HAP-1 (cell line): ENCODE data around the gene SHROOM3.

ENCODE experiments used
- DNase-seq, 2 experiments: peaks; one replicate each; pipeline ENCODE4 v3.0.0-alpha.2; 2016 to 2020; ENCODE audit warnings: low spot score in 2 of 2
- H3K27me3 ChIP-seq: fragments of 250-450 bp; sonication (Bioruptor Pico); 2 replicates; pipeline ENCODE4 v1.5.1; 2020; ENCODE audit warnings: low read depth, mild to moderate bottlenecking, moderate library complexity
- H3K36me3 ChIP-seq: fragments of 250-450 bp; sonication (Bioruptor Pico); replicated peaks from 2 replicates; pipeline ENCODE4 v1.5.1; 2020; ENCODE audit warnings: mild to moderate bottlenecking
- H3K4me1 ChIP-seq: fragments of 250-450 bp; sonication (Bioruptor Pico); 2 replicates; pipeline ENCODE4 v1.5.1; 2020; ENCODE audit warnings: mild to moderate bottlenecking
- H3K4me3 ChIP-seq: fragments of 250-450 bp; sonication (Bioruptor Pico); 2 replicates; pipeline ENCODE4 v1.5.1; 2020; ENCODE audit warnings: mild to moderate bottlenecking, moderate library complexity
- H3K9me3 ChIP-seq: fragments of 250-450 bp; sonication (Bioruptor Pico); 2 replicates; pipeline ENCODE4 v1.5.1; 2020; ENCODE audit warnings: mild to moderate bottlenecking, moderate library complexity
- in situ Hi-C: fragments of 300-500 bp; cut with MboI; formaldehyde crosslinking; loops from 3 replicates; pipeline ENCODE4 v1.14.3; 2020; ENCODE audit warnings: low sequenced_read_pairs, inconsistent platforms, mixed read lengths

SHROOM3 gene

DNA sequence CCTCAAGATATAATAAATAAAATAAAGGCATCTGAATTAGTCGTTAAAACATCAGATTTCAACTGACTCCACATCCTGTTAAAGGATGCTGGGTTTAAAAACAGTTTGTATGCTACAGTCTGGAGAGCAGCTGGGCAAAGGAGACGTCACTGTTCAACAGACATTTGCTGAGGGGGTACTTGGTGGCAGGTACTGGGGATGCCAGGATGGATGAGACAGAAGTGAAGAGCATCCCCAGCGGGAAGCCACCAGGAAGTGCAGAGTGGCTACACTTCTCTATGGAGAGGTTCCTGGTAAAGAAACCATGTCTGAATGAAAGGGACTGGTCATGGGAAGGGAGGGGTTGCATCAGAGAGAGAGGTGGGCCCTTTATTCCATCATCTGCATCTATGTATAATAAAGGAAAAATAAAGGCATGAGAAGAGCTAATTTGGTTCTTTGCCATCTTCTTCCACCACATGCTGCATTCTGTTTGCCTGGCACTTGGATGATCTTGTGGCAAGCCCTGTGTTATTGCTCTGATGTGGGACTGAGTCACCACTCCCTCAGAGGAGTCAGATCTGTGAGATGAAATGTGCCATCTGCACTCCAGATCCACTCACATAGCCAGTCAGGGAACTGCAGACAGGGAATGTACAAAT is 318.0 kb downstream of the SHROOM3 start:
- Histone ChIP-seq H3K27me3 (no peaks in the 10 kb centered on the region), H3K4me3 (no peak overlapping the region), H3K36me3 (no peaks in the 10 kb centered on the region; the same call in 1 of the 2 replicates), H3K4me1 (peaks cover 5% of the 10 kb centered on the region; the same call in 1 of the 2 replicates), H3K9me3 (no peaks in the 10 kb centered on the region)
- in situ Hi-C loops = loop anchor here (25.0 kb wide), 1 partner anchor 566 kb away; no protein-coding TSS in a partner anchor
- no peak for DNase-seq

- no peaks in the 10 kb centered on the region for H3K9me3 ChIP-seq
- in situ Hi-C loops = loop anchor here (25.0 kb wide), 1 partner anchor 567 kb away; no protein-coding TSS in a partner anchor
- H3K36me3 ChIP-seq = no peaks in the 10 kb centered on the region; the same call in 1 of the 2 replicates
- no peak for DNase-seq
- H3K4me1 ChIP-seq = no peaks in the 10 kb centered on the region
- H3K27me3 ChIP-seq = no peaks in the 10 kb centered on the region
- H3K4me3 ChIP-seq = no peak overlapping the region
Observed at GRCh38 chr4:76753814-76754213, 318.8 kb downstream of the SHROOM3 start.

- in situ Hi-C loops = loop anchor here (25.0 kb wide), 1 partner anchor 567 kb away; no protein-coding TSS in a partner anchor
- Histone ChIP-seq H3K36me3 (no peaks in the 10 kb centered on the region; the same call in 1 of the 2 replicates), H3K9me3 (no peaks in the 10 kb centered on the region), H3K4me1 (no peaks in the 10 kb centered on the region), H3K27me3 (no peaks in the 10 kb centered on the region), H3K4me3 (no peak overlapping the region)
- DNase-seq = no peak
Observed at GRCh38 chr4:76754439-76754838, 319.4 kb downstream of the SHROOM3 start.

- Histone ChIP-seq H3K4me1 (no peaks in the 10 kb centered on the region), H3K9me3 (no peaks in the 10 kb centered on the region), H3K27me3 (no peaks in the 10 kb centered on the region), H3K4me3 (no peak overlapping the region), H3K36me3 (no peaks in the 10 kb centered on the region; the same call in 1 of the 2 replicates)
- in situ Hi-C loops = loop anchor here (5.0 to 25.0 kb wide), 2 partner anchors 323 to 568 kb away; no protein-coding TSS in a partner anchor
- no peak for DNase-seq
Observed at GRCh38 chr4:76755756-76756155, 320.7 kb downstream of the SHROOM3 start.

DNA sequence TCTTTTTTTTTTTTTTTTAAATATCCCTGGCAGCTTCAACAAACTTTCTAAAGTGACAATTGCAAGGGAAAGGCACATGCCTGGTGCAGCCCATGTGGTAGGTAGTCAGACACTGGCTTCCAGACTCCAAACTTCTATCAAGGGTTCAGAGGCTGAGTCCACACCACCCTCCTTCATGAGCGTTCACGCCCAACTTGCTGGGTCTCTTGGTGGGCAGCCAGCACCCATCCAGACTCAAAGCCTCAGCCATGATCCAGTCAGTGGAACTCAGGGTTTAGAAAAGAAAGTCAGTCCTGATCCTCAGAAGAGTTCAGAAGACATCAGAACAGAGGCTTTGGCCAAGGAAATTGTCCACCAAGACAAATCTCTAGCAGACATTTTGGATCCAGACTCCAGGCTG is 321.4 kb downstream of the SHROOM3 start:
- H3K36me3 ChIP-seq = no peaks in the 10 kb centered on the region; the same call in 1 of the 2 replicates

DNA sequence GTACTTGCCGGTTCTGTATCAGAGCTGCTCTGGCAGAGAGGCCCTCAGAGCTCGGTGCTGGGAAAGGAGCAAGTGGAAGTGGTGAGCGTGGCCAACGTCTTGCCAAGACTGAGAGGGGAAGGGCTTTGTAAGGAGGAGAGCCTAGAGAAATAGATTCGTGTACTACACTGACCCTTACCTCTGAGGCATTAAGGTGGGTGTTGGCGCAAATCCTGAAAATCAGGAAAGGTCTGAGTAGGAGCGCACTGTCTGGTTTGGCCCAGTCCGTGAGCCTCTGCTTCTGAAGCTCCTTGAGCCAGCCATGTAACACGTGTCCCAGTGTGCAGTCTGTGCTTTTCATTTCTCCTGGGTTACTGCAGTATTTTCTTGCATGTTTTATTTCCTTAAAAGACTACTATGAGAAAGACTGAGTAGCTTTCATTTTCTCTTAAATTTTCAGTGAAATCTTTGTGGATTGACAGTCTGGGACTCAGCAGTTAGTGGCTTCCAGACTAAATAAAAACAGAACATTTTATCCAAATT is 322.4 kb downstream of the SHROOM3 start:
- H3K4me3 ChIP-seq = no peak overlapping the region
- DNase-seq = no peak
- no peaks in the 10 kb centered on the region for H3K9me3 ChIP-seq
- no peaks in the 10 kb centered on the region for H3K4me1 ChIP-seq
- no peaks in the 10 kb centered on the region for H3K27me3 ChIP-seq
- in situ Hi-C loops = loop anchor here (5.0 to 25.0 kb wide), 2 partner anchors 325 to 570 kb away; no protein-coding TSS in a partner anchor
- no peaks in the 10 kb centered on the region for H3K36me3 ChIP-seq

More for the DNA sequence above, 321.4 kb downstream of the SHROOM3 start:
- no peak overlapping the region for H3K4me3 ChIP-seq
- H3K4me1 ChIP-seq = no peaks in the 10 kb centered on the region
- no peaks in the 10 kb centered on the region for H3K9me3 ChIP-seq
- no peaks in the 10 kb centered on the region for H3K27me3 ChIP-seq
- DNase-seq = no peak
- in situ Hi-C loops = loop anchor here (5.0 to 25.0 kb wide), 2 partner anchors 324 to 569 kb away; no protein-coding TSS in a partner anchor

- no peaks in the 10 kb centered on the region for H3K27me3 ChIP-seq
- no peaks in the 10 kb centered on the region for H3K9me3 ChIP-seq
- H3K4me1 ChIP-seq = no peaks in the 10 kb centered on the region
- in situ Hi-C loops = loop anchor here (5.0 to 25.0 kb wide), 2 partner anchors 326 to 571 kb away; no protein-coding TSS in a partner anchor
- no peak overlapping the region for H3K4me3 ChIP-seq
- H3K36me3 ChIP-seq = no peaks in the 10 kb centered on the region
- DNase-seq = peak; percentile 34 to 59
Observed at GRCh38 chr4:76758290-76758882, 323.4 kb downstream of the SHROOM3 start.

DNA sequence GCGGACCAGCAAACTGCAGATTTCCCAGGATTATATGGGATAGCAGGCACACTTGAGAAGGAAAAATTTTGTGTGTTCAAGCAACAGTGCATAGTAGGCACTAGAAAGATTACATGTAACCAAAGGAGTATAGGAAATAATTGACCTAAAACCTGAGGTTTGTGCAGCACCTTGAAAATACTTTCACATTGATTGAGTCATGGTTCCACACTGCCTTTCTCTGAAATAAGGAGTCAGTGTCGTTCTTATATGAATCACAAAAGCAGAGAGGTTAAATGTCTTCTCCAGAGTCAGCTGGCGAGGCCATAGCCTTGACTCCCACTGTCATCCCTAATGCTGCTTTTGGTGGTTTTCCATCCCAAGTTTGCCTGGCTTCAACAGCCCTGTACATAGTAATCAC is 324.0 kb downstream of the SHROOM3 start:
- Histone ChIP-seq H3K36me3 (no peaks in the 10 kb centered on the region), H3K4me1 (no peaks in the 10 kb centered on the region; the same call in 1 of the 2 replicates), H3K4me3 (no peak overlapping the region), H3K9me3 (no peaks in the 10 kb centered on the region), H3K27me3 (no peaks in the 10 kb centered on the region)
- no peak for DNase-seq
- in situ Hi-C loops = loop anchor here (5.0 to 25.0 kb wide), 2 partner anchors 327 to 572 kb away; no protein-coding TSS in a partner anchor

DNA sequence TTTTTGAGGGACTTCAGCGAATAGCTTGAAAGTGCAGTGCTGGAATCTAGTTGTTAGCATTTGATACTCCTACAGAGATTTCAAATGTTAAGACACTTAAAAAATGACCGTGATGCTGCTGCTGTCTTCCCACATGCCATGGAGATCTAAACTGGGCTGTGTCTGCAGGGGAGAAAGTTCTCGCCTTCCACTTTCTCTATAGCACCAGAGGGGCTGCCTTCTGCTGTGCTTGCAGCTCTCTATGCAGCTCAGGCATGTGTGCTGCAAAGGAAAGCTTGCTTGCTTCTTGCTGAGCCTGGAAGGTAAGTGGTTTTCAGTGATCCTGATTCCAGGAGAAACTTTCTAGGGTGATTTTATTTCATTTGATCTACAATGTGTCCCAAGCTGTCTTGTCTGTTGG is 325.2 kb downstream of the SHROOM3 start:
- H3K36me3 ChIP-seq = no peaks in the 10 kb centered on the region
- no peaks in the 10 kb centered on the region; the same call in 1 of the 2 replicates for H3K4me1 ChIP-seq
- no peak for DNase-seq
- H3K27me3 ChIP-seq = no peaks in the 10 kb centered on the region
- no peak overlapping the region for H3K4me3 ChIP-seq
- H3K9me3 ChIP-seq = no peaks in the 10 kb centered on the region
- in situ Hi-C loops = loop anchor here (5.0 to 25.0 kb wide), 2 partner anchors 248 to 573 kb away; no protein-coding TSS in a partner anchor

DNA sequence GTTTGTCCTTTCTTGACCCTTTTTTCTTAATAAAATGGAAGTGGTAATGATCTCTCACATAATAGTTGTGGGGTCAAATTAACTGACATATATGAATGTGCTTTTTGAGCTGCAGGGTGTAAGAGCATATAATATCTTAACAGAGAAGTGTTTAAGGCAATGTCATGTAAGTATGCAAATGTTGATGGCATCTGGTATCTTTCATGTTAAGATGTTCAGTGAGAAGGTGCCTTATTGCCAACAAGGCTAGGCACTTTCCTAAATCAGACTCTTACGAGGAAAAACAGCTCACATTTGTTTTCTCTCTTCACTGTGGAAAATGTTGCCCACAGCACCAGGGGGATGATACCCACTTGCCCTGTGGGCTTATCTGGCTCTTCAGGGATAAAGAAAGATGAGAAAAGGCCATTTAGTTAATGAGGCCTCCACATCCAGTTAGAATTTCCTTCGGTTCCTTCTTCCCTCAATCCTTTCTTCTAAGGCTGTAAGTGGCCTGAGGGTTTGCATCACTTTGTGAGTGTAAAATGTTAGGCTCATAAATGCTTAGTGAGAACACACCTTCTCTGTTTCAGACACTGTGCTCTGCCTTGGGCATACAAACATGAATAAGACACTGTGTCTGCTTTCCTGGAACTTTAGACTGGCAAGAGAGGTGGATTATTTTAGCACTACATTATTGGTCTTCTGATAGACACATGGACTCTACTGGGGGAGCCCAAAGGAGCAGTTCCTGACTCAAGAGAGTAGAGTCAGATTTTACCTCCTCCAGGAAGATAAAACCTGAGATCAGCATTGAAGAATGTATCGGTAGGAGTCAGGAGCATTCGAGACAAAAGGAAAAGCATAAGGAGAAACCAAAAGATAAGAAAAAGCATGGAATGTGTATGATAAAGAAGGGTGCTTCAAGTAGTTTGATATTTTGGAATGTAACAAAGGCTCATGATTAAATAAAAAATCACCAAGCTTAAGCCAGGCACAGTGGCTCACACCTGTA is 327.4 kb downstream of the SHROOM3 start:
- Histone ChIP-seq H3K9me3 (no peaks in the 10 kb centered on the region), H3K27me3 (no peaks in the 10 kb centered on the region), H3K36me3 (no peaks in the 10 kb centered on the region; the same call in 1 of the 2 replicates), H3K4me1 (no peaks in the 10 kb centered on the region; the same call in 1 of the 2 replicates), H3K4me3 (no peak overlapping the region)
- no peak for DNase-seq
- in situ Hi-C loops = loop anchor here (5.0 to 25.0 kb wide), 2 partner anchors 250 to 575 kb away; no protein-coding TSS in a partner anchor

- Histone ChIP-seq H3K4me1 (peaks cover under 1% of the 10 kb centered on the region; the same call in 1 of the 2 replicates), H3K36me3 (no peaks in the 10 kb centered on the region; the same call in 1 of the 2 replicates), H3K4me3 (no peak overlapping the region), H3K27me3 (no peaks in the 10 kb centered on the region), H3K9me3 (no peaks in the 10 kb centered on the region)
- in situ Hi-C loops = loop anchor here (5.0 to 25.0 kb wide), 2 partner anchors 252 to 577 kb away; no protein-coding TSS in a partner anchor
- DNase-seq = no peak
Observed at GRCh38 chr4:76764251-76764650, 329.2 kb downstream of the SHROOM3 start.

DNA sequence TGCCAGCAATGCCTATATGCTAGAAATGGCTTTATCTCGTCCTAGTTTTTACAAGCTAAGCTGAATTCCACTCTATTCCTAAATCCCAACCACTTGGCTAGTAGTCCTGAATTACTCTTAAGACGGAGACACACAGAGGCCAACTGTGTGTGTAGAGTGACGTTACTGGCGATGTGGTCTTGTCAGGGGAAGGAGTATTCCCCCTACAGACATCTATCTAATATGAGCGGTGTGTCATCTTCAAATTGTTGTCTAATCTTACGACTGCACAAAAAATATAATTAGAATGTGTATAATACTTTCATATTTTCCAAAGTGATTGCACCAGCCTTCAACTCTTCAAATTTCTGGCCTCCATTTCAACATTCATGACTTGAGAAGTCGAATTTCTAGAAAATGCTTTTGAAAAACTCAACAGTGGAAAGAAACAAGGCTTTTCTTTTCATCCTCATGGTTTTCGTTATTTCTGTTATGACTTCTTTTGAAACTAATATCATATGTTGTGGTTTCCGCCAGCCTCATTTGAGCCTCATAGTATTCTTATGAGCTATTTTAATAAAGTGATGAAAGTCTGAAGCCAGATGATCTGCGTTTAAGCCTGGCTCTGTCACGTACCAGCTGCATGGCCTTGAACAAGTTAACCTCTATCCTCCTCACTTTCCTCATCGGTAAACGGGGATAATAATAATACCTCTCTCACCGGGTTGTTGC is 330.6 kb downstream of the SHROOM3 start:
- peaks cover 6% of the 10 kb centered on the region; the same call in 1 of the 2 replicates for H3K4me1 ChIP-seq
- DNase-seq = no peak
- H3K36me3 ChIP-seq = peaks cover 2% of the 10 kb centered on the region
- in situ Hi-C loops = loop anchor here (25.0 kb wide), 1 partner anchor 578 kb away; no protein-coding TSS in a partner anchor
- no peaks in the 10 kb centered on the region for H3K27me3 ChIP-seq
- H3K9me3 ChIP-seq = no peaks in the 10 kb centered on the region
- H3K4me3 ChIP-seq = no peak overlapping the region
